ENCODE results near the gene HDAC9.

Gene HDAC9

DNA sequence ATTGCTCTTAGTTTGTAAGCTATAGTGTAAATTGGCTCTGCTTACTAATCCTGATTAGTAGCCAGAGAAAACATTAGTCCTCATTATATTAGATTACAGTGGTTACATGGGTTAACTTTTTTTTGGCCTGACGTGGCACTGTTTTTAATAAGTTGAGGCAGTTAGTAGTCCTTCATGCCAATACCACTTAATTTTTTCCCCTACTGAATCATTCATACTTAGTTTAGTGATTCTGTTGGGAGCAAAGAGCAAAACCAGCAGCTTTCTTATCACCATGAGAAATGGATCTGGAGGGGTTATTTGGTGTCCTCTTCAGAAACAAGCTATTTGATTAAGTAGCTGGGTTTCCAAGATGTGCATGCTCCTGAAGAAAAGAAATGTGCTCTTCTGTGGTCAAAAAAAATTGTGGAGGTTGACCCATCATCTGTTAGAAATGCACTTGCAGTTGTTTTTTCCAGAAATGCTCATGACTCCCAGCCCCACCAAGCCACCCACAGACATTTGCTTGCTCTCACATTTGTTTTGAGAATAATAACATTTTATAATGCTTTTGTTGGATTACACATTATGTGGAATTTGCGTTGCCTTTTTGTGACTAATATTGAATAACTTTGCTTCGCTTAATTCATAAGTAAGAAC lies 258.5 kb downstream of the HDAC9 start:
- DNase-seq: no peak

GRCh38 chr7:18754766-18755165 lies 259.2 kb downstream of the HDAC9 start:
- no peak for DNase-seq

GRCh38 chr7:18755793-18756192 lies 260.2 kb downstream of the HDAC9 start:
- no peak for DNase-seq

DNA sequence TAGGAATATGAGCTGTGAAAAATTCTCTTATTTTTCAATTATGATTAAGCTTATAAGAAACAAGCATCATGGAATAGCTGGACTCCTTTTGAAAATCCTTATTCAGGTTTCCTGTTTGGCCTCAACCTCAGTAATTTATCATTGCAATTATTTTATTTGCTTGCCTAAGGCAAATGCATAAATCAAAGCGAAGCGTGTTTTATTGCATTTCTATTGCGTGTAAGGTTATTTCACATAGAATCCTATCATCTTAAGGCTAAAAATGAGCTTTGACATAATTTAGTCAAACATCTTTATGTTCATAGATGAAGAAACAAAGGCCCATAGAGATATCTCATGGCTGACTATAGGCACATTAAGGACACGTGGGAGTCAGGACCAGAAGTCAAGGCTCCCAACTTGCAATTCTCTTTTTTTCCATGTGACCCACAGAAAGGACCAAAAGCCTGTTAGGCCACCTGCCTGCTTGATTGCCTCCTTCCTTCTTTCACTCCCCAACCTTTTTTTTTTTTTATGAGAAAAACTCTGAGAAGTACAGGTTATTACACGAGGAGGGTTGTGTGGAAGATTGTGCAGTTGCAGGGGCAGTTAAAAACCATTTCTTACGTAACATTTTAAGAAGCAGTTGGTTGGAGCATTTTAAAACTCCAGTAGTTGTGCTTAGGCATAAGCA lies 261.0 kb downstream of the HDAC9 start:
- no peak for DNase-seq

DNA sequence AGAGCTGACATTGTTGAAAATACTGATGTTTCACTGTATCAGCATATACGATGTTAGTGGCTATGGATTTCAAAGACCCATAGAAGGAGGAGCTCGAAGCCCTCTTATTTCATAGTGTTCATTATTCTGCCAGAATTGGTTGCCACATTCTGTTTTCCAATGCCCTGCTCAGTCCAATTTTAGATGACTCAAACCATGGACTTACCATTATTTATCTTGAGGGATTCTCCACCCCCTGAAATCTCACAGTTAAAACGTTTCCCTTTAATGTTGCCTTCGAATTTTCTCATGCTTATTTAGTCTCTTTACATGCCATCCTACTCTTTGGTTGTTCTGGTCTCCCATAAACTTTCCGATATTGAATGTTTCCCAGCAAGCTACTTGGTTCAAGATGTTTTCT lies 264.5 kb downstream of the HDAC9 start:
- DNase-seq: no peak

DNA sequence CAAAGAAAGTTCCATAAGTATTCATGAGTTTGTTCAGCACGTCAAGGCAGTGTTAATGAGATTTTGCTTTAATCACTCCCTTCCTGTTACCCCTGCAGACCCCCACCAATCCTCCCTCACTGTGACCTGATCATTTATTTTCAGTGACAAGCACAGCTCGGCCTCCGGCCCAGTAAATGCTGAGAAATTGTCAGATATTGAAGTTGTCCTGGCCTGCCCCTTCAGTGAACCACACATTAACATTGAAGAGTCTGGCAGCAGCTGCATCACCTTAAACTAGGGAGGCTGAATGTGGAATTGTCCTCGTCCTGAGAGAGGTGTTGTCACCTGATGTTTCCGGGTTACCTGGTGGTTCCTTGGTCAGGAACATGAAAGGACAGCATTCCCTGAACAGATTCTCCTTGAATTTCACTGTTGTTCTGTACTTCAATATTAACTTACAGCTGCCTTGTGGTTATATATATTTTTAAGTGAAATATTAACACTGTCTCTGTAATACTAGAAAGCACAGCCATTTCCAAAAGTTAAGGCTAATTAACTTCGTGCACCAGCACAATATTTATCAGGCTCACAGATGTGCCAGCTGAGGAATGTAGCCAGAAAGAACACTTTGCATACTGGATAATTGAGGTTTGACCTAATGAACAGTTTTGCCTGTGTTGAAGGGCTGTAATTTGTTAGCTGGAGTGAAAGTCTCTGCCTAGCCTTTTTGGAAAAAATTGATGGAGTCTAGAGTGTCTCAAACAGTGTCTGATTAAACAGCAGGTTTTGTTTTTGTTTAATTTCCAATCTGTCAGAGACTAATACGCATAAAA lies 265.3 kb downstream of the HDAC9 start:
- no peak for DNase-seq

GRCh38 chr7:18762189-18762588 lies 266.6 kb downstream of the HDAC9 start:
- DNase-seq: no peak

DNA sequence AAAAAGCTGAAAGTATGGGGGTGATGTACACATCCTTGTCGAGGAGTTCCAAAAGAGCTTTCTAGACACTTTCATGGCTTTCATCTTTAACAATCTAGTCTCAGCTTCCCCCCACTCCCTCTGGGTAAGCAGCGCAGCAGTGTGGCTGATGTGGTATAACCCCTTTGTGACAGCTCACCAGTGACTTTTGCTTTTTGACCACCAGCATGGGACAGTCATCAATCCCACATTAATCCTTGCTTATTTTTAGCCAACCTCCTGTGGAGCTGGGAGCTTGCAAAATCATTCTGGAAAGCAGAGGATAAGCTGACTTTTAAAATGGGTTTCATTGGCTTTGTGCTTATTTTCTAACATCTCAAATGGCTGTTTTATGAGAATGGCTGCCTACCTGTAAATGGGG lies 272.7 kb downstream of the HDAC9 start:
- DNase-seq: no peak

DNA sequence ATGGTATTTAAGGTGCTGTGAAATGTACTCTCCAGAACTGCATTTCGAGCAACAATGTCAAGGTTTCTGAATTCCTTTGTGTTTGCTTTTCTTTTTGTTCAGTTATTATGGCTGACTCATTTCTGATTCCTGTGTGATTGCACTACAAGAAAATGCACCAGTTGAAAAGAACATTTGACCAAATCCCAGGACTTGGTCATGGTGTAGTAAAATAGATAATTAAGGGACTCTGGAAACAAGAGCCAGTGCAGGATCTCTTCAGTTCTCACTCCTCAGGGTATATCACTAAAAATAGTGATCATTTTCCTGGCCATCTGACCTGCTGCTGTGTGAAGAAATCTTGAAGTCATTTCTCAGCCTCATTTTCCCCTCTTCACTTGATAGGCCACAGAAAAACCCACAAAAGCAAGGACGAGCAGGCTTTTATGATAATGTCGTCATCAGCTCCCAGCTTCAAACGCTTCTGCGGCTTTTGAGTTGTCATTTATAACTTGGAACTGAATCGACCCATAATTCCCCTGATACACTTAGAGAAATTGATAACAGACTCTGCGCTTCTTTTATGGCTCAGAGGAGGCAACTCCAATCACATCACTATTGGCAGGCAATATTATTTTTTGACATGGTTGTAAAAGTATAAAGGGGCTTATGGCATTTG lies 274.7 kb downstream of the HDAC9 start:
- DNase-seq: no peak

DNA sequence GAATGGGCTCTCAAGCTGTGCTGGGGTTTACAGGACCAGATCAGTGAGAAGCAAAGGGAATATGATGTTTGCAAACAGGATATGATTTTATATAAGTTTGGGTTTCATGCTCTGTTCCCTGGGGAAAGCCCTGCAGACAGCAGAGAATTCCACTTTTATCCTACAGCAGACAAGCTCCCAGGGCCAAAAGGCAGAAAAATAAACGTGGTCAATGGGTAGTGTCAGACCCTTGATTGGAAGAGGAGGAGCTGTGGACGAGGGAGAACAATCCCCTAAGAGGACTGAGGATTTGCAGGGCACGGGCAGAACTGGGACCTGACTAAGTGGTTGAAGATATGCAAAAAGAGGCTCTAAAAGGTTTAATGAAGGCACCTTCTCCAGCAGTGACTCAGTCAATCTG lies 275.3 kb downstream of the HDAC9 start:
- DNase-seq: no peak

DNA sequence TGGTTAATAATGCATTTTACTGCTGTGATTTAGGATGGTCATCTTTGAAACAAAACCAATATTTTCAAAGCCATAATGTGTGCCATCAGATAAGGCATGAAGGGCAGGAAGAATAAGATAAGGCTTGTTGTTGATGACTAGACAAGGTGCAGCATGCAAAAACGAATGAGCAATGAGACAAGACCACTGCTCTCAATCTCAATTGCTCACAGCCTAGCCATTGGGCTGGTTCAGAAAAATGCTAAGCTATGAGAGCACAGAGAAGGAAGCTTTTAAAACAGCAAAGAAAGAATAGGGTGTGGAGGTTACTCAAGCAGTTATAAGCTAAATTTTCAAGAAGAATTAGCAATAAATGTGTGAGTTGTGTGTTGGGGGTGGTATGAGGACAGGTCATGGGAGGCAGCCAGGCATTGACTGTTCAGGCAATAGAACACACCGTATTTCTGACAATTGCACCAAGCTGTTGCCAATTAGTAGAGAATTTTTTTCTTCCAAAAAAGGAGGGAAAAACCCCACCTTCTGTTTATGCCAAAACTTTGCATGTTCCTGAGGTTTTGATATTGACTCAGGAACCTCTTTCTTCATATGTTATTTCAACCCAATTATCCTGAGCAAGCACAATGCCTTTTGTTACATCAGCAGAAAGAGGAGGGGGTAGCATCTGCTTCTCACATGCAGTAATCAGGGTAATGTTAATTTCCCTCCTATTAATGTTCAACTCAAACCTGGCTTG lies 276.5 kb downstream of the HDAC9 start:
- DNase-seq: no peak

DNA sequence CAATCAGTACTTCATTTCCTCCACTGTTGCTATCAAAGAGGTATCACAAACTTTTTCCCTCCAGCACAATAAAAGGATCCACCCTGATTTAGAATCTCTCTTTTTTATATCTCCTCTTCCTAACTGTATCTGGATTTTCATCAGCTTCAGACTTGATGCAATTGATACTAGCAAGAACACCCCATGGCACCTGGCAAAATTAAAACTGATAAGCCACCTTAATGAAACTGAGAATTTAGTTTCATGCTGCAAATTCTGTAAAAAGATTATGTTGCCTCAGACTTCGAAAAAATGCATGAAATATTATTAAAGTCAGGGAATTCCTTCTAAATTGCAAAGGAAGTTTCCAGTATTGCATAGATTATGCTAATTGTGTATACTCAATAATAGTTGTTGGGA lies 277.0 kb downstream of the HDAC9 start:
- no peak for DNase-seq

- no peak for DNase-seq
These were observed 281.8 kb downstream of the HDAC9 start for GRCh38 chr7:18777314-18777713.

- DNase-seq: no peak
These were observed 283.0 kb downstream of the HDAC9 start for GRCh38 chr7:18778594-18778993.

- no peak for DNase-seq
These were observed 284.7 kb downstream of the HDAC9 start for GRCh38 chr7:18780266-18780665.

GRCh38 chr7:18780938-18781337 lies 285.4 kb downstream of the HDAC9 start:
- no peak for DNase-seq

DNA sequence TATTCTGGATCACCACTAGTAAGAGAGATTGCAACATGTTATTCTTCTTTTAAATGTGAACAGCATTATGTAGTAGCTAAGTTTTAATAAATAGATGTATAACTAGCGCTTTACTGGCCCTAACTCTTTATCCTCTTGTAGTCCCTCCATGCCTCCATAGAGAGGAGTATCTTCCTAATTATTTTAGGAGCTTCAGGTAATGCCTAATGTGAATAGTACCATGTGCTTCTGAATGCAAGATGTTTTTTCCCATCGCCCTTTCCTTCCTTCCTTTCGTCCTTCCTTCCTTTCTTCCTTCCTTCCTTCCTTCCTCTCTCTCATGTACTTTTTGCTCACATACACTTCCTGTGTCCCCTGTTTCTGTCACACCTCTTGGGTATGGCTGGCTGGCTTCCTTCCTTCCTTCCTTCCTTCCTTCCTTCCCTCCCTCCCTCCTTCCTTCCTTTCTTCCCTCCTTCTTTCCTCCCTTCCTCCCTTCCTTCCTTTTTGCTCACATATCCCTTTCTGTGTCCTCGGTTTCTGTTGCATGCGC lies 290.7 kb downstream of the HDAC9 start:
- no peak for DNase-seq

GRCh38 chr7:18786796-18787195 lies 291.2 kb downstream of the HDAC9 start:
- no peak for DNase-seq

GRCh38 chr7:18788026-18788425 lies 292.5 kb downstream of the HDAC9 start:
- no peak for DNase-seq

- peak; percentile 44 for DNase-seq
These were observed 297.5 kb downstream of the HDAC9 start for GRCh38 chr7:18792871-18793595.

DNA sequence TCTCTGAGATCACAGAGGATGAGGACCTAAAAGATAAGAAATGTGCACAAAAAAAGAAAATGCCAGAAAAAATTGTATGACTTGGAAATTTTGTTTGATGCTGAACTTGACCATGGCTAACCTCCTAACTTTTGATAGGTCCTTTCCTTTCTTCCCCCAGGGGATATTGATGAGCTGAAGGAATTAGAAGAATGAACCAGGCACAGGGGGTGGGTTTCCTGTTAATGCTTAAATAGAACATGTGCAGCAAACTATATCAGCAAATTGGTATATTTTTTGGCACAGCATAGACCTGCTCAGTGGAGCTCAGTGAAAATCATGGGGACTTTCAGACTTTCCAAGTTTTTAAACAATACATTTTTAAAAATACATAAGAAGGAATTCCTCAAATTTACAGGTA lies 300.7 kb downstream of the HDAC9 start:
- no peak for DNase-seq
